H9 (cell line): ENCODE measurements around the gene CHDH. TPM values are rescaled to one million over a fixed set of nuclear protein-coding genes. Genes with fewer than 3 reads are reported as not detected.
A peak's percentile ranks its signal among the peaks of the same experiment; 100 is the strongest.

Source experiments
- DNase-seq: peaks from one replicate; pipeline ENCODE4 v3.0.0-alpha.2; 2017
- H2AFZ ChIP-seq: one replicate; pipeline ENCODE4 v1.6.1; 2013; ENCODE audit warnings: mild to moderate bottlenecking, low read length, control low read depth, moderate library complexity
- H2AK5ac ChIP-seq: 2 replicates; pipeline ENCODE4 v1.6.1; 2013; ENCODE audit warnings: low read length, control low read depth, mixed read lengths; ENCODE audit not compliant: insufficient read length
- H2BK120ac ChIP-seq: one replicate; pipeline ENCODE4 v1.6.1; 2013; ENCODE audit warnings: low read depth, mild to moderate bottlenecking, low read length, control low read depth, inconsistent platforms; ENCODE audit not compliant: poor library complexity, severe bottlenecking
- H2BK12ac ChIP-seq: 2 replicates; pipeline ENCODE4 v1.6.1; 2013; ENCODE audit warnings: low read length, control low read depth, mixed read lengths, low read depth; ENCODE audit not compliant: insufficient read length
- H2BK15ac ChIP-seq: 2 replicates; pipeline ENCODE4 v1.6.1; 2013; ENCODE audit warnings: low read depth, low read length, control low read depth
- H2BK20ac ChIP-seq: one replicate; pipeline ENCODE4 v1.6.1; 2013; ENCODE audit warnings: low read depth, mild to moderate bottlenecking, low read length, control low read depth, inconsistent platforms; ENCODE audit not compliant: poor library complexity, severe bottlenecking
- H2BK5ac ChIP-seq: 2 replicates; pipeline ENCODE4 v1.6.1; 2013; ENCODE audit warnings: low read length, control low read depth, mixed read lengths; ENCODE audit not compliant: insufficient read length
- H3K14ac ChIP-seq: 2 replicates; pipeline ENCODE4 v1.6.1; 2013; ENCODE audit warnings: low read length, control low read depth; ENCODE audit not compliant: insufficient read depth
- H3K18ac ChIP-seq: 2 replicates; pipeline ENCODE4 v1.6.1; 2013; ENCODE audit warnings: low read depth, mild to moderate bottlenecking, mixed read lengths, low read length, control low read depth; ENCODE audit not compliant: insufficient read length
- H3K23ac ChIP-seq: 2 replicates; pipeline ENCODE4 v1.6.1; 2013; ENCODE audit warnings: low read length, control low read depth, mixed read lengths, low read depth; ENCODE audit not compliant: insufficient read length
- H3K23me2 ChIP-seq: 2 replicates; pipeline ENCODE4 v1.6.1; 2013; ENCODE audit warnings: low read depth, mild to moderate bottlenecking, mixed read lengths, low read length, control low read depth; ENCODE audit not compliant: insufficient read length, poor library complexity, severe bottlenecking
- H3K27ac ChIP-seq: 2 replicates; pipeline ENCODE4 v1.5.1; 2013; ENCODE audit warnings: low read length, control low read depth, mixed read lengths, low read depth; ENCODE audit not compliant: insufficient read length
- H3K27me3 ChIP-seq: 2 replicates; pipeline ENCODE4 v1.6.1; 2013; ENCODE audit warnings: low read length, control low read depth, inconsistent platforms; ENCODE audit not compliant: insufficient read depth
- H3K4ac ChIP-seq: 2 replicates; pipeline ENCODE4 v1.6.1; 2013; ENCODE audit warnings: low read depth, mild to moderate bottlenecking, control low read depth, inconsistent platforms, low read length, moderate library complexity
- H3K4me1 ChIP-seq: 2 replicates; pipeline ENCODE4 v1.6.1; 2013; ENCODE audit warnings: low read length, control low read depth, inconsistent platforms; ENCODE audit not compliant: insufficient read depth
- H3K4me2 ChIP-seq: 2 replicates; pipeline ENCODE4 v1.6.1; 2013; ENCODE audit warnings: low read length, control low read depth, mixed read lengths; ENCODE audit not compliant: insufficient read length, insufficient read depth
- H3K56ac ChIP-seq: 2 replicates; pipeline ENCODE4 v1.6.1; 2013; ENCODE audit warnings: low read depth, mild to moderate bottlenecking, mixed read lengths, low read length, control low read depth; ENCODE audit not compliant: insufficient read length
- H3K79me1 ChIP-seq: 2 replicates; pipeline ENCODE4 v1.6.1; 2013; ENCODE audit warnings: low read depth, mild to moderate bottlenecking, moderate library complexity, low read length, control low read depth, inconsistent platforms; ENCODE audit not compliant: insufficient read depth, poor library complexity, severe bottlenecking
- H3K79me2 ChIP-seq: 2 replicates; pipeline ENCODE4 v1.6.1; 2013; ENCODE audit warnings: low read length, control low read depth, inconsistent platforms; ENCODE audit not compliant: insufficient read depth
- H3K9ac ChIP-seq: 2 replicates; pipeline ENCODE4 v1.6.1; 2013; ENCODE audit warnings: low read length, control low read depth, mixed read lengths; ENCODE audit not compliant: insufficient read length; ENCODE audit errors: extremely low read depth
- H3K9me3 ChIP-seq: one replicate; pipeline ENCODE4 v1.6.1; 2013; ENCODE audit warnings: low read depth, low read length, inconsistent platforms; ENCODE audit not compliant: control insufficient read depth
- H3T11ph ChIP-seq: one replicate; pipeline ENCODE4 v1.6.1; 2013; ENCODE audit warnings: mild to moderate bottlenecking, low read length, control low read depth, inconsistent platforms
- H4K20me1 ChIP-seq: one replicate; pipeline ENCODE4 v1.6.1; 2013; ENCODE audit not compliant: control insufficient read depth, insufficient read length, insufficient read depth
- H4K5ac ChIP-seq: 2 replicates; pipeline ENCODE4 v1.6.1; 2013; ENCODE audit warnings: low read depth, mild to moderate bottlenecking, mixed read lengths, low read length, control low read depth; ENCODE audit not compliant: insufficient read length
- H4K8ac ChIP-seq: replicated peaks from 2 replicates; pipeline ENCODE4 v1.6.1; 2013; ENCODE audit warnings: low read length, control low read depth, mixed read lengths, low read depth; ENCODE audit not compliant: insufficient read length
- H4K91ac ChIP-seq: 2 replicates; pipeline ENCODE4 v1.6.1; 2013; ENCODE audit warnings: low read depth, mild to moderate bottlenecking, moderate library complexity, mixed read lengths, low read length, control low read depth; ENCODE audit not compliant: insufficient read length
- H3K27ac Mint-ChIP-seq, 3 experiments: 2 replicates in 2 of 3; 3 replicates in 1 of 3; pipeline ENCODE4 v1.8.0; 2020 to 2021; ENCODE audit warnings: mixed read lengths in 3 of 3, mild to moderate bottlenecking in 1 of 3, moderate library complexity in 1 of 3
- H3K27me3 Mint-ChIP-seq: 2 replicates; pipeline ENCODE4 v1.8.0; 2021; ENCODE audit warnings: low read depth, mild to moderate bottlenecking, moderate library complexity, mixed read lengths
- H3K36me3 Mint-ChIP-seq, 3 experiments: 2 replicates in 2 of 3; 3 replicates in 1 of 3; pipeline ENCODE4 v1.8.0; 2020 to 2021; ENCODE audit warnings: low read depth in 3 of 3, mixed read lengths in 3 of 3; ENCODE audit not compliant: insufficient read depth in 1 of 3
- H3K4me1 Mint-ChIP-seq, 2 experiments: 2 replicates each; pipeline ENCODE4 v1.8.0; 2020; ENCODE audit warnings: mixed read lengths in 2 of 2
- H3K4me3 Mint-ChIP-seq, 2 experiments: 2 replicates in 1 of 2; 3 replicates in 1 of 2; pipeline ENCODE4 v1.8.0; 2020 to 2021; ENCODE audit warnings: mild to moderate bottlenecking in 2 of 2, mixed read lengths in 2 of 2, moderate library complexity in 1 of 2
- H3K9me3 Mint-ChIP-seq, 2 experiments: 2 replicates in 1 of 2; 3 replicates in 1 of 2; pipeline ENCODE4 v1.8.0; 2020; ENCODE audit warnings: mild to moderate bottlenecking in 2 of 2, mixed read lengths in 2 of 2, moderate library complexity in 1 of 2
- WGBS: extraction: QIAGEN DNeasy Blood & Tissue Kit; methylation state at CpG from one replicate; pipeline ENCODE4 v1.1.7; 2013; ENCODE audit warnings: missing lambda C conversion rate, low lambda C conversion rate, mixed read lengths; ENCODE audit not compliant: insufficient read length; ENCODE audit errors: extremely low coverage; 5-methylcytosine and 5-hydroxymethylcytosine counted together
- total RNA-seq: library from RNA; stranded (reverse); gene quantifications from 2 replicates; pipeline ENCODE4 v1.2.1, GENCODE V29; 2021
- TF ChIP-seq, protein P1 (sequence below): fragments of 200-600 bp; sonication (generic); conservative IDR thresholded peaks from 3 replicates; pipeline ENCODE4 v1.8.0; 2021; ENCODE audit warnings: antibody characterized with exemption, mild to moderate bottlenecking

Gene CHDH
- total RNA-seq, 1 experiment from 2014 or later, result 11.0 TPM

DNA sequence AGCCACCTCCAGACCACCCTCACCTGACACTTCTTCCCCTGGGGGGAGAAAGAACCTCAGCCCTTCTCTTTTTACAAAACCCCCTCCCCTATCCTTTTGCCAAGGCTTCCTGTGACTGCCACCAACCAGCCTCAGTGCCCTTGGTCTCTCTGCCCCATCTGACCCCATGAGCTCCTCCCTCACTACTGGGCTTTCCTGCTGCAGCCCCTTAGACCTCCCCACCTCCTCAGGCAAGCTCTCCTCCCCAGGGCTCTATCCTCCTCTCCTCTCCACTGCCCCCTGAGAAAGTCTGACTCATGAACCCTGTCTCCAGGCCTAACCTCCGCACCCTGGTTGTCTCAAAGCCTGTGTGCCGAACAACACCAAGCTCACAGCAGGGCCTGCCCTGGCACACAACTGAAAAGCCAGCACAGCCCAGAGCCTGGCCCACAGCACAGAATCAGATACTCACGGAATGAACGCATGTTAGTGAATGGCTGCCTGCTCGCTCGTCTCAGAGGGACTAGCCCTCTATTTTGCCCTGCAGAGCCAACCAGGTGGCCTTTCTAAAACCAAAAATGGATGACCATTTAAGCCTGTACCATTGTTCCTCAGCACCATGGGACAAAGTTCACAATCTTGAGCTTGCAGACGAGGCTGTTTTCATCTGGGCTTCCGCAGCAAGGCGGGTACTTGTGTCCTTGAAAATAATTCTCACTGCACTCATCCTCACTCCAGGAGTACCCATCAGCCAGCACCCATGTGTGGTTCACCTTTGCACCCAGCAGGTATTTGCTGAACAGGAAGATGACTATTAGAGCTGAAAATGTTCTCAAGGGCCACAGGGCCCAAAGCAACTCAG, 1.7 kb downstream of the CHDH start:
- Histone ChIP-seq H2BK5ac (no peak overlapping the region), H3K56ac (no peak overlapping the region), H4K20me1 (no peaks in the 10 kb centered on the region), H2BK20ac (no peak overlapping the region), H3K4me2 (no peak overlapping the region), H3K23ac (no peak overlapping the region), H3K27ac (no peak overlapping the region), H2BK120ac (no peak overlapping the region), H3K14ac (no peak overlapping the region), H3K27me3 (peaks cover 9% of the 10 kb centered on the region; the same call in 1 of the 2 replicates), H4K8ac (no peak overlapping the region), H2BK15ac (no peak overlapping the region), H3K9ac (no peak overlapping the region), H3K79me2 (no peaks in the 10 kb centered on the region), H3K79me1 (no peaks in the 10 kb centered on the region), H3K4ac (no peak overlapping the region), H3T11ph (no peak overlapping the region), H2BK12ac (no peak overlapping the region), H2AK5ac (no peak overlapping the region), H4K91ac (no peak overlapping the region), H2AFZ (no peak overlapping the region), H3K4me1 (peaks cover 7% of the 10 kb centered on the region; the same call in 1 of the 2 replicates), H4K5ac (no peak overlapping the region), H3K18ac (no peak overlapping the region), H3K9me3 (no peaks in the 10 kb centered on the region), H3K23me2 (peaks cover 4% of the 10 kb centered on the region)
- peaks cover 39 to 41% of the 10 kb centered on the region in 2 experiments for H3K4me1 Mint-ChIP-seq
- H3K27me3 Mint-ChIP-seq, result peaks cover 26% of the 10 kb centered on the region
- no CpG with 5 or more reads among the region's 9 CpGs for WGBS
- peaks cover under 1 to 4% (median 1%) of the 10 kb centered on the region in 3 experiments; a peak in 3 of 7 replicates for H3K36me3 Mint-ChIP-seq
- DNase-seq, result no peak
- TF ChIP-seq, protein P1, sequence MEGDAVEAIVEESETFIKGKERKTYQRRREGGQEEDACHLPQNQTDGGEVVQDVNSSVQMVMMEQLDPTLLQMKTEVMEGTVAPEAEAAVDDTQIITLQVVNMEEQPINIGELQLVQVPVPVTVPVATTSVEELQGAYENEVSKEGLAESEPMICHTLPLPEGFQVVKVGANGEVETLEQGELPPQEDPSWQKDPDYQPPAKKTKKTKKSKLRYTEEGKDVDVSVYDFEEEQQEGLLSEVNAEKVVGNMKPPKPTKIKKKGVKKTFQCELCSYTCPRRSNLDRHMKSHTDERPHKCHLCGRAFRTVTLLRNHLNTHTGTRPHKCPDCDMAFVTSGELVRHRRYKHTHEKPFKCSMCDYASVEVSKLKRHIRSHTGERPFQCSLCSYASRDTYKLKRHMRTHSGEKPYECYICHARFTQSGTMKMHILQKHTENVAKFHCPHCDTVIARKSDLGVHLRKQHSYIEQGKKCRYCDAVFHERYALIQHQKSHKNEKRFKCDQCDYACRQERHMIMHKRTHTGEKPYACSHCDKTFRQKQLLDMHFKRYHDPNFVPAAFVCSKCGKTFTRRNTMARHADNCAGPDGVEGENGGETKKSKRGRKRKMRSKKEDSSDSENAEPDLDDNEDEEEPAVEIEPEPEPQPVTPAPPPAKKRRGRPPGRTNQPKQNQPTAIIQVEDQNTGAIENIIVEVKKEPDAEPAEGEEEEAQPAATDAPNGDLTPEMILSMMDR, result no peak
- no peaks in the 10 kb centered on the region; a peak in 1 of 5 replicates for H3K9me3 Mint-ChIP-seq
- H3K27ac Mint-ChIP-seq, result peak overlapping the region in 2 of 3 experiments; percentile 5 to 17; a peak in 2 of 7 replicates
- H3K4me3 Mint-ChIP-seq, result peak overlapping the region; percentile 69 to 83; a peak in 4 of 5 replicates
